Brain pericyte (primary cell): ENCODE measurements around the gene C2orf69.

Source experiments
- DNase-seq: peaks from one replicate; pipeline ENCODE4 v3.0.0-alpha.2; 2012; ENCODE audit warnings: low read depth, low spot score

Gene C2orf69

DNA sequence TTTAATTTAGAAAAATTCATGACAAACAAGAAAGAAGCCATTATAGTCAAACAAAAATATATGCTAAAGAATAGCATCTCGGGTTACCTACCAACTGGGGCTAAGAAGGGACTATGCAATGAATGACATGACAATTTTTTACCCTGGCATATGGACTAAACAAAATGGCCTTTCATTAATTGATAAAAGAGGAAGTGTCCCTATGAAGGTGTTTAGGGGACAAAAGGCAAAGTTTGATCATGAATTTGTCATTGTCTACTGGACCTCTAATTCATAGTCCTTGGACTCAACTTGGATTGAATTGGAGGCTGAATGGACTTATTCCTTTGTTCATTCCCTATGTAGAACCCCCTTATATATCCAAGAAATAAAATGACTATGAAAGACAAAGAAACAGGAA lies 57.0 kb downstream of the C2orf69 start:
- no peak for DNase-seq

DNA sequence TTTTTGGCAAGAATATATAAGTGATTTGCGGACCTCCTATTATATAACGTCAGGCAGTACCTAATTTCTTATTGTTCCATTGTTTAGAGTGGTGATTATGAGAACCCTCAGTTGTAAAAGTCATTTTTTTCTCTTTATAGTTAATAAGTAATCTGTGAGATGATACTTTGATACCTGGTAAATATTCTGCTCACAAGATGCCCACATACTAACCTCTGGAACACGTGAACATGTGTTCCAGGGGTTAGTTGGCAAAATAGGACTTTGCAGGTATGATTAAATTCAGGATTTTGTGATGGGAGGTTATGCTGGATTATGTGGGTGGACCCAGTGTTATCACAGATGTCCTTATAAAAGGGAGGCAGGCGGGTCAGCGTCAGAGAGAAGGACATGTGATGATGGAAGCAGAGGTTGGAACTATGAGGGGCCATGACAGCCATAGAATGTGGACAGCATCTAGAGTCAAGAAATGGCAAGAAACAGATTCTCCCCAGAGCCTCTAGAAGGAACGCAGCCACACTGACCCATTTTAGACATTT lies 61.1 kb downstream of the C2orf69 start:
- no peak for DNase-seq

DNA sequence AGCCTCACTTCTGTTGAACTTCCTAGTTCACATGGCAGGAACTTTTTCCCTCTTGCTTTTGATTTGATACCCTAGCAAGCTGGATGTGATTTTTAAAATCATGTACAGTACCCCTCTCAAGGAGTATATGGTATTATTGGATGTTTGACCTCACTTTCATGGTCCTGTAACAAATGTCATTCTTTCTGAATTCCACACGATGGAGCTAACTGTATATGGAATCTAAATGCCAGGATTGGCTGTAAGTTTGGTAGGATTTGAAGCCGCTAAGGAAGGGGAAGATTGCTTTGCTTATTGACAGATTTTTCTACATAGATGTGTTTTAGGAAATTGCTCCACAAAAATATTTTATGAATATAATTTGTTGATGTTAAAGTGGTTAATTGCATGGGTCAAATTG lies 62.6 kb downstream of the C2orf69 start:
- no peak for DNase-seq

DNA sequence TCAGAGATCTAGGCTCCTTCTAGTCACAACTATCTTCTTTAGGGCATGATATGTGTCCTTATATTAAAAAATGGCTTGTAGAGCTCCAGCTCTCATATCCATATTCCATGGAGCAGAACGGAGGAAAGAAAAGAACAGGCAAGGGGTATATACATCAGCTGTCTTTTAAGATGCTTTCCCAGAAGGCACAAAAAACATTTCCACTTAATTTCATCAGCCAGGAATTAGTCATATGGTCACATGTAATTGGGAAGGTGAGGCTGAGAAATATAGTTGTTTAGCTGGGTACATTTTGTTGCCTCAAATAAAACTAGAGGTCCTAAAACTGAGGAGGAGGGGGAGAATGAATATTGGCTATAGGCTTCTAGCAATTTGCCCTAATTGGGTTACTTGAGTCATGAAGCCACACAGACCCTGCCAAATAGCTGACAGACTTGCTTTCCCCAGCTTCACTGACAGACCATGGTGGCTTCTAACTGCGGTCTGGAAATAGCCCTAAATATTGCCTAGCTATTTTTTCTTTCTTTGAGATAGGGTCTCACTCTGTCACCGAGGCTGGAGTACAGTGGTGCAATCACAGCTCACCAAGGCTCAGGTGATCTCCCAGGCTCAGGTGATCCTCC lies 64.3 kb downstream of the C2orf69 start:
- DNase-seq = no peak
